Measurements from ENCODE around the gene EVPL. TPM values are rescaled to one million over a fixed set of nuclear protein-coding genes. Genes with fewer than 3 reads are reported as not detected.

The EVPL gene
- total and polyA plus RNA-seq, 9 donors, result 0.15 to 7.2 (median 1.0) TPM

DNA sequence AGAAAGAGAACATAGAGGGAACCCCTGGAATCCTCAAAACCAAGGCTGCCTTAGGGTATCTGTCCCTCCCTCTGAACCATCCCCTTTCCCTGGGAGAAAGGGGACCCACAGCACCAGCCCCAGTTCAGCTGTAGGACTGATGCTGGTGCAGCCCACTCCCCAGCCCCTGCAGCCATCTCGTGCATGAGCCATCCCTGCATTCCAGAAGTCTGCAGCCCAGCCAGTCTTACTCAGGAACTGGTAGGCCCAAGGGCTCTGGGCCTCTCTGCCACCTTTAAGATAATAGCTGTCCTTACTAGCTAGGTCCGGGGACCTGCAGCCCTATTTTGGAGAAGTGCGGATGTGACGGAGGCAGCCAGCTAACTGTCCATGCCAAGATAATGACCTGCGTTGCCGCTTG is 6.0 kb upstream of the EVPL start:
- Histone ChIP-seq H3K4me1 (ENCODE audit: insufficient read depth) (peaks cover 12% of the 10 kb centered on the region), H3K36me3 (no peaks in the 10 kb centered on the region), H3K4me3 (no peak overlapping the region), H3K27me3 (no peaks in the 10 kb centered on the region), H3K27ac (no peak overlapping the region), H3K9me3 (no peaks in the 10 kb centered on the region)
- intact Hi-C loops (cut with DNase I), result no loop called here
- 93 to 96% (median 96%) methylated on average over 6 of the region's 6 CpGs for WGBS, 3 donors
- no peak for TF ChIP-seq POLR2A (IDR thresholded peaks at IDR 0.05)
- no peak for TF ChIP-seq EP300 (IDR thresholded peaks at IDR 0.05)
- TF ChIP-seq, protein P1, sequence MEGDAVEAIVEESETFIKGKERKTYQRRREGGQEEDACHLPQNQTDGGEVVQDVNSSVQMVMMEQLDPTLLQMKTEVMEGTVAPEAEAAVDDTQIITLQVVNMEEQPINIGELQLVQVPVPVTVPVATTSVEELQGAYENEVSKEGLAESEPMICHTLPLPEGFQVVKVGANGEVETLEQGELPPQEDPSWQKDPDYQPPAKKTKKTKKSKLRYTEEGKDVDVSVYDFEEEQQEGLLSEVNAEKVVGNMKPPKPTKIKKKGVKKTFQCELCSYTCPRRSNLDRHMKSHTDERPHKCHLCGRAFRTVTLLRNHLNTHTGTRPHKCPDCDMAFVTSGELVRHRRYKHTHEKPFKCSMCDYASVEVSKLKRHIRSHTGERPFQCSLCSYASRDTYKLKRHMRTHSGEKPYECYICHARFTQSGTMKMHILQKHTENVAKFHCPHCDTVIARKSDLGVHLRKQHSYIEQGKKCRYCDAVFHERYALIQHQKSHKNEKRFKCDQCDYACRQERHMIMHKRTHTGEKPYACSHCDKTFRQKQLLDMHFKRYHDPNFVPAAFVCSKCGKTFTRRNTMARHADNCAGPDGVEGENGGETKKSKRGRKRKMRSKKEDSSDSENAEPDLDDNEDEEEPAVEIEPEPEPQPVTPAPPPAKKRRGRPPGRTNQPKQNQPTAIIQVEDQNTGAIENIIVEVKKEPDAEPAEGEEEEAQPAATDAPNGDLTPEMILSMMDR (IDR thresholded peaks at IDR 0.05), result no peak
- DNase-seq, result no peak

DNA sequence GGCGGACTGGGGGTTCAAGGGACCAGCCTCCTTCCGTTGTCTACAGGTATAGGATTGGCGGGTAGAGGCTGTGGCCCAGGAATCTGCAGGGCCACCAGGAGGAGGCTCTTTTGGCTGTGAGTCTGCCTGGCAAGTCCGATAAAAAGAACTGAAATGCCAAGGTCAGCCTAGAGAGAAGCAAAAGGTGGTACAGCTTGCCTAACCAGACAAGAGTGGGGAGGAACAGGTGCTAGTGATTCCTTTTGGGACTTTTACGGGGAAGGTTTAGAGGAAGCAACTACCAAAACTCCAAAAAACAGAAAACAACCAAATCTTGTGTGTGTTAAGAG is 5.6 kb upstream of the EVPL start:
- H3K27ac ChIP-seq, result no peak overlapping the region
- no peaks in the 10 kb centered on the region for H3K36me3 ChIP-seq
- WGBS, 3 donors, result 90 to 94% (median 92%) methylated on average over 5 of the region's 5 CpGs
- no peak overlapping the region for H3K4me3 ChIP-seq
- H3K4me1 ChIP-seq (ENCODE audit: insufficient read depth), result peaks cover 12% of the 10 kb centered on the region
- H3K9me3 ChIP-seq, result no peaks in the 10 kb centered on the region
- intact Hi-C loops (cut with DNase I), result no loop called here
- no peak for DNase-seq
- no peak for TF ChIP-seq EP300 (IDR thresholded peaks at IDR 0.05)
- TF ChIP-seq, protein P1 (IDR thresholded peaks at IDR 0.05), result no peak
- no peak for TF ChIP-seq POLR2A (IDR thresholded peaks at IDR 0.05)
- H3K27me3 ChIP-seq, result no peaks in the 10 kb centered on the region

DNA sequence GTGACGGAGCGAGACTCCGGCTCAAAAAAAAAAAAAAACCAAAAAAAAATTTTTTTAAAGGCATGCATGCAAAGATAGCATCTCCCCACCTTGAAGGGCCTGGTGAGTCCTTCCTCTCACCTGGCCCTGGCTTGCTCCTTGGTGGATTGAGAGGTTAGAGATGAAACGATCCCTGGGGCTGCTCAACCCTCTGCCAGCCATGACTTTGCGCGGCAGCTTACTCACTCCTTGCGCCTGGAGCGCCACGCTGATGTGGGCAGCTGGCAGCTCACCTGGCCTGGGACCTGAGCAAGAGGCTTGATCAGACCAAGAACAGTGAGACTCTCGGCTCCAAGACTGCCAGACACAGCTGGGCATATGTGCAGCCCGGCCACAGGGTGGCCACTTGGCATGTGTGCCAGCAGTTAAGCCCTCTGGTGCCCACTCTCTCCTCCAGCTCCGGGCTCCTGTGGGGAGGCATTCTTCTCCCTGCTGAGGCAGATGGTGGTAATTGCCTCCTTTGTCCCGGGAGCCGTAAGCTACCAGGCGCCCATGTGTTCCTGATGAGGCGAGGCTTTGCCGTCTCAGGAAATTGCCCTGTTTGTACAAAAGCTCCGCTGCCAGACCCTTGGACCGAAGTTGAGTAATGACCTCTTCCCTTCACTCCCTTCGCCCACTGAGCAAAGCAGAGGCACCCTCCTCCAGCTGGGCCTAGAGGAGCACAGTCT is 5.1 kb upstream of the EVPL start:
- Histone ChIP-seq H3K4me3 (no peak overlapping the region), H3K27ac (no peak overlapping the region), H3K4me1 (ENCODE audit: insufficient read depth) (peaks cover 12% of the 10 kb centered on the region), H3K36me3 (no peaks in the 10 kb centered on the region), H3K9me3 (no peaks in the 10 kb centered on the region), H3K27me3 (no peaks in the 10 kb centered on the region)
- no peak for DNase-seq
- TF ChIP-seq POLR2A (IDR thresholded peaks at IDR 0.05), result no peak
- TF ChIP-seq EP300 (IDR thresholded peaks at IDR 0.05), result no peak
- TF ChIP-seq, protein P1 (IDR thresholded peaks at IDR 0.05), result no peak
- WGBS, 3 donors, result 90 to 91% (median 91%) methylated on average over 20 of the region's 20 CpGs
- intact Hi-C loops (cut with DNase I), result no loop called here

DNA sequence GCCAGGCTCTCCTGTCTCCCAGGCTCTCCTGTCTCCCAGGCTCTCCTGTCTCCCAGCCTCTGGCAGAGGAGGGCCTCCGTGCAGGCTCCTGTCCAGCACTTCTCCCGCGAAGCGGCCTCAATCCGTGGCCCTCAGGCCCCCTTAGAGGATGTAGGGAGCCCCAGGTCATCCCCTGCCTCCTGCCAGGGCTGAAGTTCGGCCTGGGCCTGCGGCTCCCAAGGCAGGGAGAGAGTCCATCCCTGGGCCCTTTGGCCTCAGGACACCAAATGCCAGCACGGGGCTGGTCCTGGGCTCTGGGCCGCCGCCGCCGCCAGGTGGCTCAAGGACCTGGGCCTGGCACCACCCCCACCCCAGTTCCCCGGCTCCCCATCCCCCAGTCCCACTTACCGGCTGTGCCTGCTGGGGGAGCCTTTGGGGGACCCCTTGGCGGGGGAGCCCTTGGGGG is 370 bp downstream of the EVPL start:
- intact Hi-C loops (cut with DNase I), result no loop called here
- H3K4me3 ChIP-seq, result no peak overlapping the region
- no peak for DNase-seq
- H3K4me1 ChIP-seq (ENCODE audit: insufficient read depth), result no peaks in the 10 kb centered on the region
- H3K9me3 ChIP-seq, result no peaks in the 10 kb centered on the region
- TF ChIP-seq, protein P1 (IDR thresholded peaks at IDR 0.05), result no peak
- no peak for TF ChIP-seq POLR2A (IDR thresholded peaks at IDR 0.05)
- TF ChIP-seq EP300 (IDR thresholded peaks at IDR 0.05), result no peak
- no peaks in the 10 kb centered on the region for H3K36me3 ChIP-seq
- 66 to 71% (median 67%) methylated on average over 10 to 15 of the region's 15 CpGs for WGBS, 3 donors
- no peaks in the 10 kb centered on the region for H3K27me3 ChIP-seq
- no peak overlapping the region for H3K27ac ChIP-seq
